Smooth muscle cell (in vitro differentiated cells): Measurements from ENCODE around the gene TLR5. TPM values are rescaled to one million over a fixed set of nuclear protein-coding genes. Genes with fewer than 3 reads are reported as not detected.

Experiments used
- DNase-seq: peaks from one replicate; lab custom pipeline; 2025; ENCODE audit not compliant: unreplicated experiment; lab: John Stamatoyannopoulos, UW
- H2AFZ ChIP-seq: fragments of 200-600 bp; sonication (generic); 2 replicates; pipeline ENCODE4 v1.6.0; 2016; ENCODE audit warnings: antibody characterized with exemption, low read depth, mild to moderate bottlenecking
- H3F3A ChIP-seq: fragments of 200-600 bp; sonication (generic); 2 replicates; pipeline ENCODE4 v1.6.0; 2017; ENCODE audit warnings: antibody characterized with exemption, low read depth
- H3K27ac ChIP-seq: fragments of 200-600 bp; sonication (generic); 2 replicates; pipeline ENCODE4 v1.5.1; 2016; ENCODE audit warnings: low read depth, mild to moderate bottlenecking
- H3K27me3 ChIP-seq: fragments of 200-600 bp; sonication (generic); 2 replicates; pipeline ENCODE4 v1.6.1; 2016; ENCODE audit warnings: low read depth, mild to moderate bottlenecking
- H3K36me3 ChIP-seq: fragments of 200-600 bp; sonication (generic); 2 replicates; pipeline ENCODE4 v1.5.1; 2016; ENCODE audit warnings: low read depth
- H3K4me1 ChIP-seq: fragments of 200-600 bp; sonication (generic); 2 replicates; pipeline ENCODE4 v1.5.1; 2016; ENCODE audit warnings: low read depth
- H3K4me2 ChIP-seq: fragments of 200-600 bp; sonication (generic); 2 replicates; pipeline ENCODE4 v1.6.0; 2016; ENCODE audit warnings: mild to moderate bottlenecking
- H3K4me3 ChIP-seq: fragments of 200-600 bp; sonication (generic); 2 replicates; pipeline ENCODE4 v1.5.1; 2016; ENCODE audit warnings: mild to moderate bottlenecking
- H3K79me2 ChIP-seq: fragments of 200-600 bp; sonication (generic); 2 replicates; pipeline ENCODE4 v1.6.0; 2016; ENCODE audit warnings: low read depth, mild to moderate bottlenecking
- H3K9ac ChIP-seq: fragments of 200-600 bp; sonication (generic); 2 replicates; pipeline ENCODE4 v1.6.0; 2016; ENCODE audit warnings: low read depth
- H3K9me3 ChIP-seq: fragments of 200-600 bp; sonication (generic); replicated peaks from 2 replicates; pipeline ENCODE4 v1.5.1; 2016; ENCODE audit warnings: low read depth
- H4K20me1 ChIP-seq: fragments of 200-600 bp; sonication (generic); 2 replicates; pipeline ENCODE4 v1.6.0; 2016; ENCODE audit warnings: low read depth
- CTCF ChIP-seq: fragments of 200-600 bp; sonication (generic); IDR thresholded peaks from 2 replicates; pipeline ENCODE4 v1.5.1; 2017; ENCODE audit warnings: borderline replicate concordance, mild to moderate bottlenecking, antibody characterized with exemption; ENCODE audit not compliant: insufficient read depth, poor library complexity, severe bottlenecking
- WGBS: methylation state at CpG from one replicate; pipeline ENCODE4 v1.1.7; 2016; ENCODE audit warnings: low lambda C conversion rate; 5-methylcytosine and 5-hydroxymethylcytosine counted together
- polyA plus RNA-seq: library from polyadenylated mRNA; unstranded; fragments of >200 nt; fragmentation: Nextera tagmentation; extraction: Ambion mirVana; gene quantifications from 2 replicates; pipeline ENCODE4 v1.2.1, GENCODE V29; 2016
- total RNA-seq: library from RNA; depleted of rRNA; stranded (reverse); fragments of >200 nt; gene quantifications from 2 replicates; pipeline ENCODE4 v1.2.3, GENCODE V29; 2014

TLR5 gene
- total and polyA plus RNA-seq, 2 experiments from 2014 or later = 1.0 to 2.7 TPM

- H3K4me3 ChIP-seq = no peak overlapping the region
- H3K36me3 ChIP-seq = no peaks in the 10 kb centered on the region
- H2AFZ ChIP-seq = no peak overlapping the region
- no peaks in the 10 kb centered on the region for H3F3A ChIP-seq
- no peaks in the 10 kb centered on the region for H4K20me1 ChIP-seq
- H3K4me2 ChIP-seq = no peak overlapping the region
- H3K27me3 ChIP-seq = peaks cover 22% of the 10 kb centered on the region
- H3K4me1 ChIP-seq = no peaks in the 10 kb centered on the region
- DNase-seq = no peak
- H3K79me2 ChIP-seq = no peaks in the 10 kb centered on the region
- no peaks in the 10 kb centered on the region for H3K9me3 ChIP-seq
- WGBS = 83% methylated on average over 3 of the region's 3 CpGs
- TF ChIP-seq CTCF = no peak
- no peak overlapping the region for H3K27ac ChIP-seq
- H3K9ac ChIP-seq = no peak overlapping the region
These were observed 18.3 kb upstream of the TLR5 start for GRCh38 chr1:223161321-223161720.

GRCh38 chr1:223156343-223156742, 13.3 kb upstream of the TLR5 start:
- Histone ChIP-seq H3K36me3 (no peaks in the 10 kb centered on the region), H3K79me2 (no peaks in the 10 kb centered on the region), H3K4me3 (no peak overlapping the region), H4K20me1 (no peaks in the 10 kb centered on the region), H3F3A (no peaks in the 10 kb centered on the region), H3K4me2 (no peak overlapping the region), H3K27ac (no peak overlapping the region), H3K9me3 (no peaks in the 10 kb centered on the region), H3K27me3 (peaks cover 19% of the 10 kb centered on the region), H2AFZ (no peak overlapping the region), H3K9ac (no peak overlapping the region), H3K4me1 (no peaks in the 10 kb centered on the region)
- WGBS = 85% methylated on average over 2 of the region's 2 CpGs
- no peak for TF ChIP-seq CTCF
- DNase-seq = no peak

- 25% methylated on average over 2 of the region's 2 CpGs for WGBS
- no peaks in the 10 kb centered on the region for H3K36me3 ChIP-seq
- no peaks in the 10 kb centered on the region for H4K20me1 ChIP-seq
- H3K27ac ChIP-seq = no peak overlapping the region
- H3K4me3 ChIP-seq = no peak overlapping the region
- H3K27me3 ChIP-seq = peaks cover 12% of the 10 kb centered on the region
- H3K4me2 ChIP-seq = no peak overlapping the region
- no peaks in the 10 kb centered on the region for H3F3A ChIP-seq
- no peaks in the 10 kb centered on the region for H3K9me3 ChIP-seq
- H3K79me2 ChIP-seq = no peaks in the 10 kb centered on the region
- TF ChIP-seq CTCF = no peak
- no peaks in the 10 kb centered on the region for H3K4me1 ChIP-seq
- DNase-seq = no peak
- no peak overlapping the region for H2AFZ ChIP-seq
- no peak overlapping the region for H3K9ac ChIP-seq
These were observed 12.1 kb upstream of the TLR5 start for GRCh38 chr1:223155153-223155552.

GRCh38 chr1:223153177-223154119, 10.4 kb upstream of the TLR5 start:
- WGBS = 56% methylated on average over 3 of the region's 3 CpGs
- Histone ChIP-seq H4K20me1 (no peaks in the 10 kb centered on the region), H3K4me2 (no peak overlapping the region), H3K4me3 (no peak overlapping the region), H3K9ac (no peak overlapping the region), H3K9me3 (no peaks in the 10 kb centered on the region), H3K36me3 (no peaks in the 10 kb centered on the region), H3K27me3 (no peaks in the 10 kb centered on the region), H3K79me2 (no peaks in the 10 kb centered on the region), H3K4me1 (no peaks in the 10 kb centered on the region), H3K27ac (no peak overlapping the region), H2AFZ (no peak overlapping the region), H3F3A (no peaks in the 10 kb centered on the region)
- DNase-seq = no peak
- no peak for TF ChIP-seq CTCF
